Natural killer cell treated with Interleukin-12 subunit alpha and Interleukin-12 subunit beta and Interleukin-15 and Interleukin-18, amount 100 ng/mL, for 72 hours (primary cell): ENCODE measurements around the gene BUD13. TPM values are rescaled to one million over a fixed set of nuclear protein-coding genes. Genes with fewer than 3 reads are reported as not detected.
"Not testable (repeated sequence)": the region's sequence is repeated elsewhere in the genome, so short reads cannot be mapped to it uniquely, and the experiment has no call there.

ENCODE experiments used
- ATAC-seq, 2 donors: fragments of 150-1000 bp; cut with Tn5 transposase in 1 of 2; sonication (Bioruptor Pico), chemical (Tn5 transposase) in 1 of 2; 2 replicates each; pipeline ENCODE4 v1.10.0; 2021
- DNase-seq: peaks from one replicate; pipeline ENCODE4 v3.0.0; 2022; ENCODE audit warnings: low spot score
- H3K27ac Mint-ChIP-seq, 2 donors: 1 replicate in 1 of 2; 2 replicates in 1 of 2; pipeline ENCODE4 v1.8.0; 2022; ENCODE audit warnings: mixed read lengths in 2 of 2, mild to moderate bottlenecking in 1 of 2, moderate library complexity in 1 of 2
- H3K27me3 Mint-ChIP-seq, 2 donors: 1 replicate in 1 of 2; 2 replicates in 1 of 2; pipeline ENCODE4 v1.8.0; 2022; ENCODE audit warnings: mixed read lengths in 2 of 2
- H3K36me3 Mint-ChIP-seq: one replicate; pipeline ENCODE4 v1.8.0; 2022; ENCODE audit warnings: mixed read lengths
- H3K4me1 Mint-ChIP-seq, 2 donors: 1 replicate in 1 of 2; 2 replicates in 1 of 2; pipeline ENCODE4 v1.8.0; 2022; ENCODE audit warnings: low read depth in 2 of 2, mixed read lengths in 2 of 2, mild to moderate bottlenecking in 1 of 2
- H3K4me3 Mint-ChIP-seq: one replicate; pipeline ENCODE4 v1.8.0; 2022; ENCODE audit warnings: mixed read lengths
- H3K9me3 Mint-ChIP-seq: 2 replicates; pipeline ENCODE4 v1.8.0; 2022; ENCODE audit warnings: mixed read lengths
- total RNA-seq, 2 donors: library from RNA; stranded (reverse); gene quantifications; one replicate each; pipeline ENCODE4 v1.2.3, GENCODE V29; 2022

The BUD13 gene
- total RNA-seq, 2 donors from 2014 or later, result 23.1 to 25.0 TPM

- peaks cover 7 to 18% of the 10 kb centered on the region in 2 donors for H3K27me3 Mint-ChIP-seq
- not testable (repeated sequence) for H3K4me3 Mint-ChIP-seq, H3K27ac Mint-ChIP-seq, H3K36me3 Mint-ChIP-seq, DNase-seq, H3K9me3 Mint-ChIP-seq, ATAC-seq, H3K4me1 Mint-ChIP-seq
Measured at GRCh38 chr11:116801662-116802061, 28.9 kb upstream of the BUD13 start.

- Mint-ChIP-seq H3K27ac (no peak overlapping the region), H3K36me3 (no peaks in the 10 kb centered on the region), H3K27me3 (peaks cover 7 to 18% of the 10 kb centered on the region in 2 donors), H3K9me3 (no peaks in the 10 kb centered on the region), H3K4me1 (no peaks in the 10 kb centered on the region), H3K4me3 (no peak overlapping the region)
- no peak for DNase-seq
- no peak for ATAC-seq
Measured at GRCh38 chr11:116800610-116801009, 27.8 kb upstream of the BUD13 start.

DNA sequence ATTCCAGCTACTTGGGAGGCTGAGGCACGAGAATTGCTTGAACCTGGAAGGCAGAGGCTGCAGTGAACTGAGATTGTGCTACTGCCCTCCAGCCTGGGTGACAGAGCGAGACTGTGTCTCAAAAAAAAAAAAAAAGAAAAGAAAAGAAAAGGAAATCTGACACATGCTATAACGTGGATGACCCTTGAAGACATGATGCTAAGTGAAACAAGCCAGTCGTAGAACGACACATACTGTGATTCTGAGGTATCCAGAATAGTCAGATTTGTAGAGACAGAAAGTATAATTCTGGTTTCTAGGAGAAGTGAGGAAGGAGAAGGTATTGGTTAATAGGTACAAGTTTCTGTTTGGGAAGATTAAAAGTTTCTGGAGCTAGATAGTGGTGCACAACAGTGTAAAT is 25.6 kb upstream of the BUD13 start:
- H3K9me3 Mint-ChIP-seq, result no peaks in the 10 kb centered on the region
- DNase-seq (no peak), ATAC-seq (peak in 1 of 2 donors; percentile 73)
- H3K27me3 Mint-ChIP-seq, result peaks cover 7 to 18% of the 10 kb centered on the region in 2 donors
- H3K4me3 Mint-ChIP-seq, result no peak overlapping the region
- H3K36me3 Mint-ChIP-seq, result no peaks in the 10 kb centered on the region
- no peaks in the 10 kb centered on the region for H3K4me1 Mint-ChIP-seq
- H3K27ac Mint-ChIP-seq, result no peak overlapping the region

DNA sequence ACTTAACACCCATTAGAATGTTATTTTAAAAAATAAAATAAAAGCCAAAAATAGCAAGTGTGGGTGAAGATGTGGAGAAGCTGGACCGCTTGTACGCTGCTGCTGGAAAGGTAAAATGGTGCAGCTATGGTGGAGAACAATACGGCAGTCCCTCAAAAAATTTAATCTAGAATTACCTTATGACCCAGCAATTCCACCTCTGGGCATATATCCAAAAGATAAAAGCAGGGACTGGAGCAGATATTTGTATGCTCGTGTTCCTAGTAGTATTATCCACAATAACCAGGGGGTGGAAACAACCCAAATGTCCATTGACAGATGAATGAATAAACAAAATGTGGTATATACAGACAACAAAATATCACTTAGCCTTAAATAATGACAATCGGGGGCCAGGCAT is 25.0 kb upstream of the BUD13 start:
- no peaks in the 10 kb centered on the region for H3K9me3 Mint-ChIP-seq
- H3K36me3 Mint-ChIP-seq, result no peaks in the 10 kb centered on the region
- DNase-seq (no peak), ATAC-seq (no peak)
- no peak overlapping the region for H3K27ac Mint-ChIP-seq
- no peak overlapping the region for H3K4me3 Mint-ChIP-seq
- peaks cover 0 to 3% of the 10 kb centered on the region in 2 donors for H3K4me1 Mint-ChIP-seq
- H3K27me3 Mint-ChIP-seq, result peaks cover 6 to 16% of the 10 kb centered on the region in 2 donors

DNA sequence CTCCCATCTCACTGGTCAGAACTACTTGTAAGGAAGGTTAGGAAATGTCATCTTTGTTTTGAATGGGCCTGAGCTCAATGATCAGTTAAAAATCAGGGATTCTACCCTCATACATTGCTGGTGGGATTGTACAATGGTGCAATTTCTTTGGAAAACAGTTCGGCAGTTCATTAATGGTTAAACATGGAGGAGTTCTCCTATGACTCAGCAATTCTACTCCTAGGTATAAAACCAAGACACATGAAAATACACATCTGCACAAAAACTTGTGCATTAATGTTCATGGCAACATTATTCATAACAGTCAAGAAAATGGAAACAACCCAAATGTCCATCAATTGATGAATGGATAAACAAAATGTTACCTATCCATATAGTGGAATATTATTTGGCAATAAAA is 23.8 kb upstream of the BUD13 start:
- ATAC-seq, result no peak
- no peak overlapping the region for H3K27ac Mint-ChIP-seq

DNA sequence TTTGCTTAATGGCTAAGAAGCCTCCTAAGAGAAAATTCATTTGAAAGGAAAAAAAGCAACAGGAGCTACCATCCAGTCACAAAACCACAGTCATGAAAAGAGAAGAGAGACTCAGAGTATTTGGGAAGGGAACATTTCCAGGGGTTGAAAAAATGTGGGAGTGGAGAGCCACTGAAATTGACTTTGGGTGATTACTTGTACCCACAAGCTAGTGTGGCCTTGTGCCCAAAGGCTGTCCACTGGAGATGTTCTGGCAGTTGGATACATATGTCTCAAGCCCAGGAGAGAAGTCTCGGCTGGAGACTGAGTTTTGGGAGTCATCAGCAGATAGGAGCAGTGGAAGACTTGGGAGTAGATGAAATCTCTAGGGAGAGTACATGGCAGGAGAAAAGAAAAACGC is 22.1 kb upstream of the BUD13 start:
- Mint-ChIP-seq H3K4me1 (peaks cover 6 to 10% of the 10 kb centered on the region in 2 donors), H3K36me3 (no peaks in the 10 kb centered on the region), H3K27me3 (peaks cover 2 to 5% of the 10 kb centered on the region in 2 donors), H3K27ac (no peak overlapping the region), H3K4me3 (no peak overlapping the region), H3K9me3 (no peaks in the 10 kb centered on the region)
- ATAC-seq (no peak), DNase-seq (no peak)

More for the DNA sequence above, 23.8 kb upstream of the BUD13 start:
- Mint-ChIP-seq H3K27me3 (peaks cover 2 to 12% of the 10 kb centered on the region in 2 donors), H3K4me1 (peaks cover 0 to 3% of the 10 kb centered on the region in 2 donors), H3K9me3 (no peaks in the 10 kb centered on the region), H3K4me3 (no peak overlapping the region), H3K36me3 (no peaks in the 10 kb centered on the region)
- DNase-seq, result no peak

DNA sequence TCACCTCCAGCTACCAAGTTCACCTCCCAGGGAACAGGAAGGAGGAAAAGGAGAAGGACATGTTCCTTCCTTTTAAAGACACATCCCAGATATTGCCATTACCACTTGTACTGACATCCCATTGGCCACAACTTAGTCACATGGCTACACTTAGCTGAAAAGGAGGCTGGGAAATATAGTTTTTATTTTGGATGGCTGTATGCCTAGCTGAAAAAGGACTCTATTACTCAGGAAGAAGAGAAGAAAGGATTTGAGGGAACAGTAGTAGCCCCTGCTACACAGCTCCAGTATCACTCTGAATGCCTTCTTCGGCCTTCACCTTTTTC is 20.9 kb upstream of the BUD13 start:
- peaks cover 7 to 10% of the 10 kb centered on the region in 2 donors for H3K4me1 Mint-ChIP-seq
- H3K27ac Mint-ChIP-seq, result no peak overlapping the region
- H3K27me3 Mint-ChIP-seq, result peaks cover 0 to under 1% of the 10 kb centered on the region in 2 donors
- no peaks in the 10 kb centered on the region for H3K36me3 Mint-ChIP-seq
- H3K9me3 Mint-ChIP-seq, result no peaks in the 10 kb centered on the region
- no peak for ATAC-seq
- no peak for DNase-seq
- H3K4me3 Mint-ChIP-seq, result no peak overlapping the region

GRCh38 chr11:116792869-116793771 is 20.3 kb upstream of the BUD13 start:
- Mint-ChIP-seq H3K27ac (no peak overlapping the region), H3K36me3 (peaks cover under 1% of the 10 kb centered on the region), H3K4me3 (no peak overlapping the region), H3K27me3 (no peaks in the 10 kb centered on the region), H3K4me1 (peaks cover 13 to 15% of the 10 kb centered on the region in 2 donors), H3K9me3 (no peaks in the 10 kb centered on the region)
- no peak for ATAC-seq
- DNase-seq, result no peak

- DNase-seq, result no peak
- Mint-ChIP-seq H3K4me3 (no peak overlapping the region), H3K27me3 (no peaks in the 10 kb centered on the region), H3K36me3 (peaks cover 4% of the 10 kb centered on the region), H3K4me1 (peaks cover 15 to 16% of the 10 kb centered on the region in 2 donors), H3K27ac (no peak overlapping the region), H3K9me3 (no peaks in the 10 kb centered on the region)
- ATAC-seq, result no peak
Measured at GRCh38 chr11:116792144-116792868, 19.5 kb upstream of the BUD13 start.

DNA sequence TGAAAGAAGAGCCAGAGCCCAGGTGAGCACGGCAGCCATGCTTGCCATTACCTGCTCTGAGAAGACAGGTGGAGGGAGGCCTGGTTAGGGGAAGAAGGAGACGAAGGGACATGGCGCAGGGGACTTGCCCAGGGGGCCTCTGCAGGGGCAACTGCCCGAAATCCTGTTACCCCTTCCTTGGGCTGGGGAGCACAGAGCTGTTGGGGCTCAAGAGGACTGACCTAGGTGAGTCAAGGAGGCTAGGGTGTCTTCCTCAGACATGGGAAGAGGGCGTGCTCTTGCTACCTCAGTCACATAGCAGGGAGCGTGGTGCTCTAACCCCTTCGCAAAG is 19.0 kb upstream of the BUD13 start, which contains the start of gene APOA5:
Gene APOA5, minus strand, starts transcription at position 67 of the 331 bp plus-strand sequence. Its CDS starts 19 bp downstream, at position 48.
- peaks cover 20 to 21% of the 10 kb centered on the region in 2 donors for H3K4me1 Mint-ChIP-seq
- H3K27me3 Mint-ChIP-seq, result no peaks in the 10 kb centered on the region
- no peaks in the 10 kb centered on the region for H3K9me3 Mint-ChIP-seq
- no peak within 1 kb of the TSS for H3K27ac Mint-ChIP-seq
- peaks cover 10% of the 10 kb centered on the region for H3K36me3 Mint-ChIP-seq
- no peak for ATAC-seq
- no peak for DNase-seq
- no peak within 1 kb of the TSS for H3K4me3 Mint-ChIP-seq

GRCh38 chr11:116791002-116791812 is 18.4 kb upstream of the BUD13 start:
- no peak overlapping the region for H3K27ac Mint-ChIP-seq
- H3K9me3 Mint-ChIP-seq, result no peaks in the 10 kb centered on the region
- H3K36me3 Mint-ChIP-seq, result peaks cover 12% of the 10 kb centered on the region
- peaks cover 26 to 27% of the 10 kb centered on the region in 2 donors for H3K4me1 Mint-ChIP-seq
- H3K27me3 Mint-ChIP-seq, result no peaks in the 10 kb centered on the region
- ATAC-seq (peak; percentile 69 to 74), DNase-seq (peak; percentile 68)
- H3K4me3 Mint-ChIP-seq, result no peak overlapping the region

DNA sequence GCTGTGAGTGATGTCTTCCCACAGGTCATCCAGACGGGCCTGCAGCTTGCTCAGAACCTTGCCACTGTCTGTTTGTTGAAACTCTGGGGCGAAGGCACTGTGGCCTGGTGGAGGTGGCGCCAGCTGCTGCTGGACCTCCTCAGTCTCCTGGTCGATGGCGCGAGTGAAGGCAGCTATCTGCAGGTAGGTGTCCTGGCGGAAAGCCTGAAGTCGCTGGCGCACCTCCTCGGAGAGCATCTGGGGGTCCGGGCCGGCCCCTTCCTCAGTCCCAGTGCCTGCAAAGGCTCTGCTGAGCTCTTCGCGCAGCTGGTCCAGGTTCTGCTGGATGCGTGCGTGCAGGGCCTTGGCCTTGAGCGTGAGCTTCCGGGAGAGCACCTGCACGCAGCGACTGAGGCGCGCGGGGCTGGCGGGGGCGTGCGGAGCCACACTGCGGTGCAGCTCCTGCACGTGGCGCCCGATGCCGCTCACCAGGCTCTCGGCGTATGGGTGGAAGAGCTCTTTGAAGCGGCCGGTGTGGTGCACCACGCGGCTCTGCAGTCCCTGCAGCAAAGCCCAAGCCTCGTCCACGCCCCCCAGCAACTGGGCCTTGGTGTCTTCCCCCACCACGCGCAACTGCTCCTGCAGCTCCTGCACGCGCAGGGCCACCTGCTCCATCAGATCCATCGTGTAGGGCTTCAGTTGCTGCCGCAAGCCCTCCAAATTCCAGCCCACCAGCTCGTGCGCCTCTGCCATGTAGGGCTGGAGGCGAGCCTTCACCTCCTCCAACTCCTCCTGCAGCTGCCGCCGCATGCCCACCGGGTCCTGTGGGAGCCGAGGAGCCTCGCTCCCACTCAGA is 17.6 kb upstream of the BUD13 start:
- Mint-ChIP-seq H3K4me3 (no peak overlapping the region), H3K36me3 (peaks cover 18% of the 10 kb centered on the region), H3K4me1 (peaks cover 29 to 34% of the 10 kb centered on the region in 2 donors), H3K27ac (no peak overlapping the region), H3K9me3 (no peaks in the 10 kb centered on the region), H3K27me3 (no peaks in the 10 kb centered on the region)
- ATAC-seq (no peak), DNase-seq (no peak)

GRCh38 chr11:116788975-116789374 is 16.2 kb upstream of the BUD13 start:
- Mint-ChIP-seq H3K9me3 (no peaks in the 10 kb centered on the region), H3K27me3 (no peaks in the 10 kb centered on the region), H3K36me3 (peaks cover 32% of the 10 kb centered on the region), H3K4me3 (peak overlapping the region; percentile 92), H3K27ac (peak overlapping the region; percentile 94 to 97), H3K4me1 (peaks cover 41 to 48% of the 10 kb centered on the region in 2 donors)
- no peak for ATAC-seq
- no peak for DNase-seq
